ENCODE data around the gene MED23. TPM values are rescaled to one million over a fixed set of nuclear protein-coding genes. Genes with fewer than 3 reads are reported as not detected.

Gene MED23
- polyA plus RNA-seq, 6 donors from 2014 or later, result 10.1 to 22.5 (median 13.6) TPM

DNA sequence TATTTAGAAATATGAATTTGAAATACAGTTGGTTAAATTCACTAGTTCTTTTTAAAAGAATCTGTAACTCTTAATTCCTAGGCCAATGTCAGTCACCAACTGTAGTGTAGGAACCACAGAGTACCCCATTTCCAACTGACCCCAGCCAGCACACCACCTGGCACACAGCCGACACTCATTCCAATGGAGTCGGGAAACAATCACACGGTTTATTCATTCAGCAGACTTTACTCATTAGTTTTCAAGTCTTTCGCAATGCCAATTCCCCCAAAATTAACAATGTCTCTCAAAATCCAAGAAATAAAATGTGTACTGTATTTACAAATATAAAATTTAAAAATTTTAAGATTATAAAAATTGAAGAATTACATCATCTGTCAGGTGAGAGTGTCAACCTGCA, 41.5 kb downstream of the MED23 start:
- H3K27ac Mint-ChIP-seq, result no peak overlapping the region
- no peaks in the 10 kb centered on the region for H3K9me3 Mint-ChIP-seq
- H3K36me3 Mint-ChIP-seq, result peaks cover 32 to 37% of the 10 kb centered on the region in 2 donors

DNA sequence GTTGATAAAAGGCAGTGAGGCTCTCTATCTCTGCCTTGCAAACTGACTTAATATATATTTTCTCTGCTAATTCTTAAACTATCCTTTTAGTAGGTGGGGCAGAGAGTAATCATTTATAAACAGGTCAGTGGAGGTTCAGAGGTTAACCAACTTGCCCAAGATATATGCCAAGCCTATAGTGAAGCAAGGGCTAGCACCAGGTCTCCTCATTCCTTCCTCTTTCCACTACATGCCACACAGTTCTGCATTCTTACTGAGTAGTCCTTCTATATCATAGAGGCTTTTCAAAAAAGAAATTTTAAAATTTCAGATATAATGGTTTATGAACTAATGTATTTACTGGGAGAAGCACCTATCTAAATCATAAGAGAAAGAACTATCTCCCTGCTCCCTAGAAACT, 46.5 kb downstream of the MED23 start:
- DNase-seq, result no peak
- no peaks in the 10 kb centered on the region for H3K27me3 Mint-ChIP-seq
- H3K4me3 Mint-ChIP-seq, result no peak overlapping the region
- H3K4me1 Mint-ChIP-seq, result no peaks in the 10 kb centered on the region
- H3K27ac Mint-ChIP-seq, result no peak overlapping the region
- no peaks in the 10 kb centered on the region for H3K9me3 Mint-ChIP-seq
- no peak for ATAC-seq (ENCODE audit: low read depth in 2 of 2)
- peaks cover 7 to 11% of the 10 kb centered on the region in 2 donors for H3K36me3 Mint-ChIP-seq

More for the DNA sequence above, 41.5 kb downstream of the MED23 start:
- no peak for ATAC-seq (ENCODE audit: low read depth in 2 of 2)
- Mint-ChIP-seq H3K4me1 (no peaks in the 10 kb centered on the region), H3K4me3 (no peak overlapping the region), H3K27me3 (no peaks in the 10 kb centered on the region)
- DNase-seq, result no peak

DNA sequence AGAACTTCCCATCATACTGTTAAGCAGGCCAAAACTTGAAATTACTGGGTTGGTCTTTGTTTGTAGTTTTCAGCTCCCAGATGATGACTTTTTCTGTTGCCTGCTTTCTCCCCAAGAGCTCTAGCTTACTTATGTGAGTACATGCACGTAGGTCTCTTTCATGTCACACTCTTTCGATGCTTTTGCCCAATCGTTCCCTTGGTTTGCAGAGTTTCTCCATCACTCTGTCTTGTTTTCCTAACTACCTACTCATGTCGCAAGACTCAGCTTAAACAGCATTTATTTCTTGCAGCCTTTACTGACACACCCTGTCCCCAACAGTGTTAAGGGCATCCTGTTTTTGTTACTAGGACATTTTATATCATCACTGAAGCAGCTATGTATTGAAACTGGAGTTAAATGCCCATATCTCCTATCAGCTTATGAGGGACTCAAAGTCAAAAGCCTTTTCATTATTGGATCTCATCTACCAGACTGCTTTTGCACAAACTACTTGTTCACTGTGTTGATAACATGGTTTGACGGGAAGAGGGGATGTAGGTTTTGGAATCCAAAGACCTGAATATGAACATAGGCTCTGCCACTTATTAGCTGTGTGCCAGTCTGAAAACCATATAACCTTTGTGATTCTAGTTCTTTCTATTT, 52.1 kb downstream of the MED23 start:
- peaks cover 11 to 20% of the 10 kb centered on the region in 2 donors for H3K36me3 Mint-ChIP-seq
- no peaks in the 10 kb centered on the region for H3K9me3 Mint-ChIP-seq
- H3K4me3 Mint-ChIP-seq, result no peak overlapping the region
- DNase-seq, result no peak
- H3K27me3 Mint-ChIP-seq, result no peaks in the 10 kb centered on the region
- ATAC-seq (ENCODE audit: low read depth in 2 of 2), result no peak
- peak overlapping the region in 2 of 6 donors; percentile 12 to 63 for H3K27ac Mint-ChIP-seq
- peaks cover 0 to 8% (median 6%) of the 10 kb centered on the region in 3 donors for H3K4me1 Mint-ChIP-seq

DNA sequence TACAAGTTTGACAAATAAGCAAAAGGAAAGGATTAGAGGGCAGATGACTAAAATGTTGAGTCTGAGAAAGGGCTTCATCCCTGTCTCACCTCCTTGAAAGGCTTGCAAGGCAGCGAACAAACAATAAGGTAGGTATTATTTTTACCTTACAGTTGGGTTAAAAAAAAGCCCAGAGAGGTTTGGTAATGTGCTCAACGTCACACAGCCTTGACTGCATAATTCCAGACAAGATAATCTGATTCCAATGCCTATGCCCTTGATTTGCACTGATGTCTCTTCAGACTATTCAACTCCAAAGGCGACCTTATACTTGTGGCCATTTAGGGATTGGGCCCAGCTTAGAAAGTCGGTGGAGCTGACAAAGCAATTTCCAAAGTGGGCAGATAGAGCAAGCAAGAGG, 53.4 kb downstream of the MED23 start:
- H3K27me3 Mint-ChIP-seq, result no peaks in the 10 kb centered on the region
- no peak overlapping the region for H3K27ac Mint-ChIP-seq
- peaks cover 0 to 8% (median 6%) of the 10 kb centered on the region in 3 donors for H3K4me1 Mint-ChIP-seq
- no peaks in the 10 kb centered on the region for H3K9me3 Mint-ChIP-seq
- ATAC-seq (ENCODE audit: low read depth in 2 of 2) (no peak), DNase-seq (no peak)
- H3K36me3 Mint-ChIP-seq, result peaks cover 20% of the 10 kb centered on the region in 2 donors
- H3K4me3 Mint-ChIP-seq, result no peak overlapping the region

DNA sequence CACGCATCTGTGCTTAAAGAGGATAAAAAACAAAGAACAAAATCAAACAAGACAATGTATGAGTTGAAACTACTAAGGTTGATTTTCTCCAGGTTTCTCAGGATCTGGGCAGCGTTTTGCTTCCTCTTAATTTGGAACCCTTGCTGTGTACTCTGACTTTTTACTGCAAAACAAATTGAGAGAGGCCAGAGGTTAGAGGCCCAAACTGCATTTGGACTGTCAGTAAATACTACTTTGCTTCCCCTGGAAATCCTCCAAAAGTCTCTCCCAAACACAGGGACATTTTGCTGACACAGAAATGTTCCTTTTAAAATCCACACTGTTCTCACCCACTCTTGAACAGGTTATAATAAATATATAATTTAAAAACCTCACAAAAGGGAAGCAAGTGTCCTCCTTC, 53.9 kb downstream of the MED23 start:
- no peak for DNase-seq
- peaks cover 0 to 8% (median 6%) of the 10 kb centered on the region in 3 donors for H3K4me1 Mint-ChIP-seq
- no peaks in the 10 kb centered on the region for H3K27me3 Mint-ChIP-seq
- peaks cover 20% of the 10 kb centered on the region in 2 donors for H3K36me3 Mint-ChIP-seq
- H3K9me3 Mint-ChIP-seq, result no peaks in the 10 kb centered on the region
- ATAC-seq (ENCODE audit: low read depth in 2 of 2), result no peak
- no peak overlapping the region for H3K27ac Mint-ChIP-seq
- no peak overlapping the region for H3K4me3 Mint-ChIP-seq

DNA sequence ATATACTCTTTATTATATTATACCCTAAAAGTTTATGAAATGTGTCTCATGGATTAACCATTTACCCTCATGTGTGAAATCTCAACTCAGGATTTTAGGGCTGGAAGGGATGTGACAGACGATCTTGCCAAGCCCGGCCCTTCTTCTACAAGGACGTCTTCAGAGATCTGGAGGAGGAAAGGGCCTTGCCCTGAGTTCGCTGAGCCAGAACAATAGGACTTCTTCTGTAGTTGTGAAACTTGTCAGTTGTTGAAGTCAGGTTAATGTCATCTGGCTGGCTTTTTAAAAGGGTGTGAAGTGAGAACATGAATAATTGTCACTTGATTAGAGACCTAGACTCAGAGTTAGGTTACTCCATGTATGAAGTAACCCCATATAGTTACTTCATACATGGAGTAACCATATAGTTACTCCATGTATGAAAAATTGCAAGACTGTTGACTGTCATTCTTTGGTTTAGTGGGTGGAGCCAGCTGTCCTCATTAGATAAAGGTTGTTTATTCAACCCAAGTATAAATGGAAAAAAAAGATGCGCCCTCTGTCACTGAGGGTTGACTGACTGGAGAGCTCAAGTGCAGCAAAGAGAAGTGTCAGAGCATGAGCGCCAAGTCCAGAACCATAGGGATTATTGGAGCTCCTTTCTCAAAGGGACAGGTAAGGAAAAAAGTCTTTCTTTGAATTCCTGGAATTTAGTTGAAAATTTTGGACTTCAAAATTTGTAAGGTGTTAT, 55.2 kb downstream of the MED23 start, which contains the start of gene ARG1:
Gene ARG1, plus strand, starts transcription at position 541 of the 730 bp plus-strand sequence. Its CDS starts 57 bp downstream, at position 598.
- no peak for DNase-seq
- Mint-ChIP-seq H3K36me3 (peaks cover 20 to 24% of the 10 kb centered on the region in 2 donors), H3K4me3 (no peak within 1 kb of the TSS), H3K9me3 (no peaks in the 10 kb centered on the region), H3K4me1 (peaks cover 0 to 8% (median 6%) of the 10 kb centered on the region in 3 donors), H3K27me3 (no peaks in the 10 kb centered on the region), H3K27ac (peak within 1 kb of the TSS; percentile 2 to 80 (median 52))
- no peak for ATAC-seq (ENCODE audit: low read depth in 2 of 2)

DNA sequence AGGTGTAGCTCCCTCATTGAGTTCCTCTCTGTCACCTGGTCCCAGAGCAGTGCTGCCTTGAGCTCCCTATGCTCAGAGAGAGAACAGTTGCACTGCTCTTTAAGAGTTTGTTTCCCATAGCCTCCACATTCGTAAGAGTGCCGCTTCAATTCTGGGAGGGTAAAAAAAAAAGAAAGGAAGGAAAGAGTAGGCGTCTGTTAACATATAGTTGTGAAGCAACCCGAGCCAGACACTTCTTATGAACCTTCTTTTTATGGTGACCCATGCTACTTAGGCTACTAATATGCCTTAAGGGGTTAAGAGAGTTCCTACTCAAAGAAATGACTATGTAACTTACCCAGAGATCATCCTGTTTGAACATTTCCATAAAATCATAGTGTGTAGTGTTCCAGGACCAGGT, 59.3 kb downstream of the MED23 start:
- Mint-ChIP-seq H3K27me3 (no peaks in the 10 kb centered on the region), H3K4me1 (peaks cover 5 to 19% (median 12%) of the 10 kb centered on the region in 3 donors), H3K36me3 (peaks cover 7 to 23% of the 10 kb centered on the region in 2 donors), H3K9me3 (peaks cover 0 to 1% (median 0%) of the 10 kb centered on the region in 7 donors), H3K27ac (peak overlapping the region in 1 of 6 donors; percentile 5), H3K4me3 (no peak overlapping the region)
- DNase-seq, result no peak
- no peak for ATAC-seq (ENCODE audit: low read depth in 2 of 2)

DNA sequence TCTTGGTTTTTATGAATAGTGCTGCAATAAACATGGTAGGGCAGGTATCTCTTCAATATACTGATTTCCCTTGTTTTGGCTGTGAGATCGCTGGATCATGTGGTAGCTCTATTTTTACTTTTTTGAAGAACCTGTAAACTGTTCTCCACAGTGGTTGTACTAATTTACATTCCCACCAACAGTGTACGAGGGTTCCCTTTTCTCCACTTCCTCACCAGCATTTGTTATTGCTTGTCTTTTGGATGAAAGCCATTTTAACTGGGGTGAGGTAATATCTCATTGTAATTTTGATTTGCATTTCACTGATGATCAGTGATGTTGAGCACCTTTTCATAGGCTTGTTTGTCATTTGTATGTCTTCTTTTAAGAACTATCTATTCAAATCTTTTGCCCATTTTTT, 63.0 kb downstream of the MED23 start:
- Mint-ChIP-seq H3K27me3 (no peaks in the 10 kb centered on the region), H3K4me3 (no peak overlapping the region), H3K4me1 (peaks cover 5 to 11% (median 6%) of the 10 kb centered on the region in 3 donors), H3K9me3 (peaks cover 0 to 2% (median 0%) of the 10 kb centered on the region in 7 donors), H3K36me3 (peaks cover 0 to 4% of the 10 kb centered on the region in 2 donors), H3K27ac (peak overlapping the region in 2 of 6 donors; percentile 29 to 50)
- ATAC-seq (ENCODE audit: low read depth in 2 of 2), result no peak
- no peak for DNase-seq

DNA sequence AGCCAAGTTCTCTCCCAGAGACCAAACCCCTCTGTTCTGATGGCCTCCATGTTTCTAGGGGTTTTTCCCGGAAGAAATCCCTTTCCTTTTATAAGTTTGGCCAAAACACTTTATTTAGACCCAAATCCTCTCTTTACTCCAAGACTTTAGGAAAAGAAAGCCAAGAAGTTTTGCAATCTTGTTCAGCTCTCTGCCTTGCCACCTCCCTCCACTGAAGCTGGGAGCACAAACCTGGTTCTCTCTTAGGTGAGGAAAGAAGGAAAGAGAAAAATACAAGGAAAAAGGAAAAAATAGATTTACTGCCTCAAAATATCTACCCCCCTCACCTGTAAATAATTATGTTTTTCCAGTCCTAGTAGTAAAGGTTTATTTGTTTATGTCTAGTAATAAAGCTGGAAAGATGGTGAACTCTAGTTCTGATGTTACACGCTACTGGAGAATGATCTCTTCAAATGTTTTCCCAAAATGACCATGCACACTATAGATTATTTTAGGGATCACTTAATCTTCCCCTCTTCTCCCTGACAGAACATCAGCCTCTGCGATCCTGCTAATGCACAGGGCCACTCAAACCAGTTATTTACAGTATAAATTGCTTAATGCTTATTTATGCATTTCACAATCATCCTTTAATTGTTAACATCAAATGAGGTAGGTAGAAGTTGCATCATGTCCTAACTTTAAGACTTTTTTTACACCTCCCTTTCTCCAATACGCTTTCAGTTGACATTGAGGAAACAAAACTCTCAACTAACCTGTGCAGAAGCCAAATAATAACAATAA, 65.9 kb downstream of the MED23 start:
- Mint-ChIP-seq H3K4me1 (peaks cover 5 to 11% (median 6%) of the 10 kb centered on the region in 3 donors), H3K27me3 (no peaks in the 10 kb centered on the region), H3K36me3 (no peaks in the 10 kb centered on the region), H3K9me3 (peaks cover 0 to 2% (median 0%) of the 10 kb centered on the region in 7 donors), H3K27ac (no peak overlapping the region), H3K4me3 (no peak overlapping the region)
- DNase-seq (no peak), ATAC-seq (ENCODE audit: low read depth in 2 of 2) (no peak)

DNA sequence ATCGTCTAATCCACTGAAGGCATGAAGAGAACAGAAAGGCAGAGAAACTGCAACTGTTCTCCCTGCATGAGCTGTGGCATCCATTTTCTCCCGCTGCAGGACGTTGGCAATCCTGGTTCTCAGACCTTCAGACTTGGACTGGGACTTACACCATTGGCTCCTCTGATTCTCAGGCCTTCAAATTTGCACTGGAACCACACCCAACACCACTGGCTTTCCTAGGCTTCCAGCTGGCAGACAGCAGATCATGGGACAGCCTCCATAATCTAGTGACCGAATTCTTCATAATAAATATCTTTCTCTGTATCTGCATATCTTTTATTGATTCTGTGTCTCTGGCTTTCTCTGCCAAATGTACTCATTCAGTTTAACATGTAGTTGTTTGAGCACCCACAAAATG, 69.1 kb downstream of the MED23 start:
- ATAC-seq (ENCODE audit: low read depth in 2 of 2), result no peak
- Mint-ChIP-seq H3K36me3 (no peaks in the 10 kb centered on the region), H3K4me3 (no peak overlapping the region), H3K27ac (no peak overlapping the region), H3K9me3 (peaks cover 0 to 2% (median 0%) of the 10 kb centered on the region in 7 donors), H3K4me1 (no peaks in the 10 kb centered on the region), H3K27me3 (no peaks in the 10 kb centered on the region)
- DNase-seq, result no peak

DNA sequence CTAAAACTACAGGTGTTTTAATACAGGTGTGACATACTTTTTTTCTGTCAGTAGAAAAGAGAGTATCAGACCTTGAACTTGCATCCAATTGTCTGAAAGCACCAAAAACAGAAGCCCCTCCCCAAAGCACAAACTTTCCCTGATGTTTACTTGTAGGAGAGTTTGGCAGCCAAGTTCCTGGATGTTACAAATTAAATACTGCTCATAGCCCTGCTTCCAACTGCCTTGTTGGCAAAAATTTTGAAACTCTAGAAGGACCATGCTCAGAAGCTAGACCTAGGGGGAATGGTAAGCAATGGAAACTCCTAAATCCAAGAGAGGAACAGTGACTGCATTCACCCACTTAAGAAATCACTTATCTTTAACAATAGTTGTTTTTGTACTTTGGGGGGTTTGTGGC, 72.0 kb downstream of the MED23 start:
- H3K27me3 Mint-ChIP-seq, result no peaks in the 10 kb centered on the region
- H3K4me1 Mint-ChIP-seq, result no peaks in the 10 kb centered on the region
- no peaks in the 10 kb centered on the region for H3K36me3 Mint-ChIP-seq
- H3K4me3 Mint-ChIP-seq, result no peak overlapping the region
- DNase-seq (no peak), ATAC-seq (ENCODE audit: low read depth in 2 of 2) (no peak)
- no peak overlapping the region for H3K27ac Mint-ChIP-seq
- H3K9me3 Mint-ChIP-seq, result peaks cover 0 to 10% (median 0%) of the 10 kb centered on the region in 7 donors

DNA sequence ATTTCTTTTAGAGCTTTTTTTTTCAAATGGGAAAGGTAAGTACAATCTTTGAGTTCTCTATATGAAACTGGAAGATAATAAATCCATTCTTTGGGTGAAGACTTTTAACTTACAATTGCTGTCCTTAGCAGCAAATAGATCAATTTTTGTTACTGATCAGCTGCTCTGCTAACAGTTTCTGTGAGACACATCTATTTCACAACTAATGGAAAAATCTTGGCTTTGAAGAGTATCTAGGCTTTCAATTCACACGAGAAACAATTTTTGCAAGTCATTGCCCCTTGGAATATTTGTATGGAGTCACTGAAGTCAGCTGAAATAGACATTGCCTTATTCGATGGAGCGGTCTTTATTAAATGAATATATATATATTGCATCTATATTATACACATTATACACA, 75.5 kb downstream of the MED23 start:
- ATAC-seq (ENCODE audit: low read depth in 2 of 2) (no peak), DNase-seq (no peak)
- no peaks in the 10 kb centered on the region for H3K36me3 Mint-ChIP-seq
- H3K27ac Mint-ChIP-seq, result no peak overlapping the region
- no peaks in the 10 kb centered on the region for H3K4me1 Mint-ChIP-seq
- H3K4me3 Mint-ChIP-seq, result no peak overlapping the region
- no peaks in the 10 kb centered on the region for H3K27me3 Mint-ChIP-seq
- peaks cover 0 to 8% (median 0%) of the 10 kb centered on the region in 7 donors for H3K9me3 Mint-ChIP-seq

DNA sequence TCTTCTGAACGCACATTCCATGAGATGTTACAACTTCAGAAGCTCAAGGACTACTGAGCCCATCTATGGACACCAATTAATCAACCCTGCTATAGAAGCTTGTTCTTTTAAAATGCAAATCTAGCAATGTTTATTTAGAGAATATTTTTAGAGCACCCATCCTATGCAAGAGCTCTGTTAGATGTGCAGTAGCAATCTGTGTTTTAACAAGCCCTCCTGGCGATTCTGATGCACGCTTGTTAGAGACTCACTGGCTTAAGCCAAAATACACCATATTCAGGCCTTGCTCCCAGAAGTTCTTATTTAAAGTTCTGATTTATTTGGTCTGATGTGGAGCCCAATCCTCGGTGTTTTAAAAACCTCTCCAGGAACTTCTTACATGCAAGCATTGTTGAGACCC, 76.1 kb downstream of the MED23 start:
- DNase-seq (no peak), ATAC-seq (ENCODE audit: low read depth in 2 of 2) (no peak)
- Mint-ChIP-seq H3K4me1 (no peaks in the 10 kb centered on the region), H3K27me3 (no peaks in the 10 kb centered on the region), H3K27ac (no peak overlapping the region), H3K4me3 (no peak overlapping the region), H3K36me3 (no peaks in the 10 kb centered on the region), H3K9me3 (peaks cover 0 to 8% (median 0%) of the 10 kb centered on the region in 7 donors)
